Nephron progenitor cell (in vitro differentiated cells): ENCODE measurements around the gene TRABD2A.

Experiments used
- DNase-seq: peaks from one replicate; pipeline ENCODE4 v3.0.0; 2021
- H3K27ac Mint-ChIP-seq: 2 replicates; pipeline ENCODE4 v1.8.0; 2021; ENCODE audit warnings: mild to moderate bottlenecking, moderate library complexity, mixed read lengths
- H3K27me3 Mint-ChIP-seq: 2 replicates; pipeline ENCODE4 v1.8.0; 2021; ENCODE audit warnings: mild to moderate bottlenecking, low read depth, mixed read lengths; ENCODE audit not compliant: poor library complexity
- H3K36me3 Mint-ChIP-seq: 2 replicates; pipeline ENCODE4 v1.8.0; 2021; ENCODE audit warnings: low read depth, mixed read lengths
- H3K4me1 Mint-ChIP-seq: 2 replicates; pipeline ENCODE4 v1.8.0; 2021; ENCODE audit warnings: mixed read lengths
- H3K4me3 Mint-ChIP-seq: 2 replicates; pipeline ENCODE4 v1.8.0; 2021; ENCODE audit warnings: mild to moderate bottlenecking, moderate library complexity, mixed read lengths
- H3K9me3 Mint-ChIP-seq: 2 replicates; pipeline ENCODE4 v1.8.0; 2021; ENCODE audit warnings: mild to moderate bottlenecking, moderate library complexity, mixed read lengths
- TF ChIP-seq, protein P1 (sequence below): fragments of 200-600 bp; sonication (generic); IDR thresholded peaks from 2 replicates; pipeline ENCODE4 v1.5.0; 2021; ENCODE audit warnings: antibody characterized with exemption

The TRABD2A gene

DNA sequence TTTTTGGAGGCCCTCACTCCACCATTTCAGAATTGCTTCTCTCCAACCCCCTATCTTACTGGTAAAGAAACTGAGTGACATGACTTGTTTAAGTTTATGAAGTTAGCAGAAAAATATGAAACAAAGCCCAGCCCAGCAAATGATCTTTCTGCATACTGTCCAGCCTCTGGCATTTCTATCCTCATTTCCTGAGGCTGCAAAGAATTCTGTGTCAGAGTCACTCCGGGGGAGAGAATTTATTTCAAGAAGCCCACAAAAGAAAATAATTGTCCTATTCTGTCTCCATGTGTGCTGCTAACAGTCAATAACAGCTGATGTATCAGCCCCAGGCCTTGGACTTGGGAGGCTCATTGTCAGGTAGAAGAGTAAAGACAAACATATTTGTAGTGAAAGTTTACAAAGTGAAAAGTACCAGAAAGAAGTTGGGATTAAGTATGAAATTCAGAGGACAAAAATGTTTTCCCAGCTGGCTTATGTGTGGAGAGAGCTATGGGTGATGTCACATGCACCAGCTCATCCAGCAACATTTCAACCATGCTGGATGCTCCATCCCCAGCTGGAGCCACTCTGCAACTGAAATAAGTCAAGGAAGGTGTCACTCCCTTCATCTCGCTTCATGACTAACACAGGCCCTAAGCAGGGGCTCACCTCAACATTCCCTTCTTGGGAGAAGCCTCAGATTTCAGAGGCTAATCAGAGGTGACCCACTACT lies 42.3 kb downstream of the TRABD2A start:
- no peak overlapping the region for H3K4me3 Mint-ChIP-seq
- H3K36me3 Mint-ChIP-seq = peaks cover 15% of the 10 kb centered on the region
- H3K27me3 Mint-ChIP-seq = no peaks in the 10 kb centered on the region
- no peak overlapping the region for H3K27ac Mint-ChIP-seq
- peaks cover 13% of the 10 kb centered on the region for H3K4me1 Mint-ChIP-seq
- TF ChIP-seq, protein P1, sequence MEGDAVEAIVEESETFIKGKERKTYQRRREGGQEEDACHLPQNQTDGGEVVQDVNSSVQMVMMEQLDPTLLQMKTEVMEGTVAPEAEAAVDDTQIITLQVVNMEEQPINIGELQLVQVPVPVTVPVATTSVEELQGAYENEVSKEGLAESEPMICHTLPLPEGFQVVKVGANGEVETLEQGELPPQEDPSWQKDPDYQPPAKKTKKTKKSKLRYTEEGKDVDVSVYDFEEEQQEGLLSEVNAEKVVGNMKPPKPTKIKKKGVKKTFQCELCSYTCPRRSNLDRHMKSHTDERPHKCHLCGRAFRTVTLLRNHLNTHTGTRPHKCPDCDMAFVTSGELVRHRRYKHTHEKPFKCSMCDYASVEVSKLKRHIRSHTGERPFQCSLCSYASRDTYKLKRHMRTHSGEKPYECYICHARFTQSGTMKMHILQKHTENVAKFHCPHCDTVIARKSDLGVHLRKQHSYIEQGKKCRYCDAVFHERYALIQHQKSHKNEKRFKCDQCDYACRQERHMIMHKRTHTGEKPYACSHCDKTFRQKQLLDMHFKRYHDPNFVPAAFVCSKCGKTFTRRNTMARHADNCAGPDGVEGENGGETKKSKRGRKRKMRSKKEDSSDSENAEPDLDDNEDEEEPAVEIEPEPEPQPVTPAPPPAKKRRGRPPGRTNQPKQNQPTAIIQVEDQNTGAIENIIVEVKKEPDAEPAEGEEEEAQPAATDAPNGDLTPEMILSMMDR = no peak
- peaks cover 28% of the 10 kb centered on the region for H3K9me3 Mint-ChIP-seq
- no peak for DNase-seq

- Mint-ChIP-seq H3K36me3 (peaks cover 15% of the 10 kb centered on the region), H3K27me3 (no peaks in the 10 kb centered on the region), H3K4me3 (no peak overlapping the region), H3K27ac (no peak overlapping the region), H3K4me1 (peaks cover 13% of the 10 kb centered on the region), H3K9me3 (peaks cover 28% of the 10 kb centered on the region)
- TF ChIP-seq, protein P1 = no peak
- no peak for DNase-seq
Observed at GRCh38 chr2:84836215-84836614, 44.7 kb downstream of the TRABD2A start.

GRCh38 chr2:84833481-84834150 lies 47.3 kb downstream of the TRABD2A start:
- Mint-ChIP-seq H3K27me3 (no peaks in the 10 kb centered on the region), H3K27ac (no peak overlapping the region), H3K9me3 (peaks cover 28% of the 10 kb centered on the region), H3K36me3 (peaks cover 15% of the 10 kb centered on the region), H3K4me1 (no peaks in the 10 kb centered on the region), H3K4me3 (no peak overlapping the region)
- TF ChIP-seq, protein P1 = no peak
- no peak for DNase-seq

GRCh38 chr2:84832772-84833461 lies 48.0 kb downstream of the TRABD2A start:
- Mint-ChIP-seq H3K9me3 (peaks cover 23% of the 10 kb centered on the region), H3K27ac (no peak overlapping the region), H3K27me3 (no peaks in the 10 kb centered on the region), H3K36me3 (peaks cover 10% of the 10 kb centered on the region), H3K4me3 (no peak overlapping the region), H3K4me1 (no peaks in the 10 kb centered on the region)
- no peak for DNase-seq
- TF ChIP-seq, protein P1 = no peak

- Mint-ChIP-seq H3K4me3 (no peak overlapping the region), H3K4me1 (no peaks in the 10 kb centered on the region), H3K9me3 (peaks cover 8% of the 10 kb centered on the region), H3K27ac (no peak overlapping the region), H3K27me3 (no peaks in the 10 kb centered on the region), H3K36me3 (no peaks in the 10 kb centered on the region)
- no peak for DNase-seq
- TF ChIP-seq, protein P1 = no peak
Observed at GRCh38 chr2:84830758-84831500, 50.0 kb downstream of the TRABD2A start.
